IMR-90 (cell line): ENCODE results near the gene KIF5C. TPM values are rescaled to one million over a fixed set of nuclear protein-coding genes. Genes with fewer than 3 reads are reported as not detected.

Experiments
- ATAC-seq: fragments of 200-7000 bp; cut with Tn5 transposase; 2 replicates; pipeline ENCODE4 v1.9.1; 2020; ENCODE audit warnings: low read depth, mild to moderate bottlenecking, moderate library complexity
- BruUV-seq: library from RNA; stranded (reverse); fragments of 400-500 nt; replicated peaks from 2 replicates; lab custom pipeline; 2021; lab: Mats Ljungman, UMichigan
- CTCF ChIA-PET: fragments of 300-600 bp; formaldehyde crosslinking; extraction: SDS; loops from one replicate; lab custom pipeline; 2021; ENCODE audit warnings: antibody characterized with exemption; lab: Yijun Ruan, JAX
- POLR2A ChIA-PET: fragments of 300-600 bp; sonication (Branson Sonifier 250); formaldehyde crosslinking; loops from one replicate; lab custom pipeline; 2022; ENCODE audit warnings: antibody characterized with exemption; ENCODE audit not compliant: unreplicated experiment; lab: Charles Lee
- DNase-seq: peaks from one replicate; pipeline ENCODE4 v3.0.0; 2013
- H2AFZ ChIP-seq: replicated peaks from 2 replicates; pipeline ENCODE3; 2013; ENCODE audit warnings: low read length, mild to moderate bottlenecking; ENCODE audit not compliant: poor library complexity
- H2AK5ac ChIP-seq: 2 replicates; pipeline ENCODE4 v1.6.1; 2013; ENCODE audit warnings: low read depth, low read length, inconsistent platforms
- H2AK9ac ChIP-seq: replicated peaks from 2 replicates; pipeline ENCODE3; 2013; ENCODE audit warnings: mild to moderate bottlenecking, low read depth, low read length, moderate library complexity; ENCODE audit not compliant: poor library complexity
- H2BK120ac ChIP-seq: 2 replicates; pipeline ENCODE4 v1.6.1; 2013; ENCODE audit warnings: low read depth, low read length, inconsistent platforms
- H2BK15ac ChIP-seq: 3 replicates; pipeline ENCODE4 v1.6.1; 2013; ENCODE audit warnings: low read depth, low read length, inconsistent platforms
- H2BK20ac ChIP-seq: 2 replicates; pipeline ENCODE4 v1.6.1; 2013; ENCODE audit warnings: low read depth, mild to moderate bottlenecking, inconsistent platforms, low read length, moderate library complexity
- H2BK5ac ChIP-seq: 2 replicates; pipeline ENCODE4 v1.6.1; 2013; ENCODE audit warnings: mild to moderate bottlenecking, low read depth, low read length, inconsistent platforms; ENCODE audit not compliant: poor library complexity, severe bottlenecking
- H3K14ac ChIP-seq: replicated peaks from 2 replicates; pipeline ENCODE4 v1.6.1; 2013; ENCODE audit warnings: low read depth, low read length, inconsistent platforms
- H3K18ac ChIP-seq: 2 replicates; pipeline ENCODE4 v1.6.1; 2013; ENCODE audit warnings: low read depth, low read length, control low read depth
- H3K23ac ChIP-seq: 2 replicates; pipeline ENCODE4 v1.6.1; 2013; ENCODE audit warnings: low read depth, low read length, inconsistent platforms
- H3K27ac ChIP-seq: 2 replicates; pipeline ENCODE4 v1.5.1; 2013; ENCODE audit warnings: mild to moderate bottlenecking, control low read depth, low read length; ENCODE audit not compliant: insufficient read depth
- H3K27me3 ChIP-seq: 2 replicates; pipeline ENCODE4 v1.6.1; 2013; ENCODE audit warnings: low read length; ENCODE audit not compliant: control insufficient read depth, insufficient read depth
- H3K36me3 ChIP-seq: 2 replicates; pipeline ENCODE4 v1.6.1; 2013; ENCODE audit warnings: low read length, mixed read lengths; ENCODE audit not compliant: control insufficient read depth, insufficient read depth
- H3K4ac ChIP-seq: 2 replicates; pipeline ENCODE4 v1.6.1; 2013; ENCODE audit warnings: low read depth, low read length, inconsistent platforms
- H3K4me1 ChIP-seq: 2 replicates; pipeline ENCODE4 v1.6.1; 2013; ENCODE audit warnings: low read length, mixed read lengths; ENCODE audit not compliant: control insufficient read depth, insufficient read depth
- H3K4me2 ChIP-seq: 2 replicates; pipeline ENCODE4 v1.6.1; 2013; ENCODE audit warnings: low read depth, mild to moderate bottlenecking, control low read depth, low read length, moderate library complexity
- H3K4me3 ChIP-seq: 2 replicates; pipeline ENCODE4 v1.5.1; 2013; ENCODE audit warnings: low read depth, mild to moderate bottlenecking, control low read depth, low read length, moderate library complexity; ENCODE audit not compliant: insufficient read depth
- H3K56ac ChIP-seq: 2 replicates; pipeline ENCODE4 v1.6.1; 2013; ENCODE audit warnings: low read length, inconsistent platforms; ENCODE audit not compliant: insufficient read depth; ENCODE audit errors: extremely low read depth
- H3K79me1 ChIP-seq, 2 experiments: 2 replicates each; pipeline ENCODE4 v1.6.1; 2013; ENCODE audit warnings: low read length in 2 of 2, inconsistent platforms in 1 of 2, low read depth in 1 of 2
- H3K9ac ChIP-seq: 2 replicates; pipeline ENCODE4 v1.6.1; 2013; ENCODE audit warnings: low read depth, low read length, control low read depth
- H3K9me1 ChIP-seq: 2 replicates; pipeline ENCODE4 v1.6.1; 2013; ENCODE audit warnings: low read length, inconsistent platforms; ENCODE audit not compliant: insufficient read depth
- H3K9me3 ChIP-seq: 2 replicates; pipeline ENCODE4 v1.6.1; 2013; ENCODE audit warnings: low read length; ENCODE audit not compliant: control insufficient read depth, insufficient read depth
- H4K20me1 ChIP-seq: 2 replicates; pipeline ENCODE4 v1.6.1; 2013; ENCODE audit warnings: low read length, inconsistent platforms; ENCODE audit not compliant: insufficient read depth
- H4K5ac ChIP-seq: 2 replicates; pipeline ENCODE4 v1.6.1; 2013; ENCODE audit warnings: mild to moderate bottlenecking, low read depth, low read length, control low read depth
- H4K8ac ChIP-seq, 2 experiments: 2 replicates each; pipeline ENCODE4 v1.6.1; 2013; ENCODE audit warnings: low read depth in 2 of 2, low read length in 2 of 2, control low read depth in 1 of 2, inconsistent platforms in 1 of 2
- H4K91ac ChIP-seq: 2 replicates; pipeline ENCODE4 v1.6.1; 2013; ENCODE audit warnings: low read depth, low read length, inconsistent platforms; ENCODE audit not compliant: insufficient read depth
- BHLHE40 ChIP-seq: fragments of 150-350 bp; IDR thresholded peaks from 2 replicates; pipeline ENCODE4 v1.6.1; 2016; ENCODE audit warnings: mild to moderate bottlenecking, low read depth, low read length
- CEBPB ChIP-seq: IDR thresholded peaks from 2 replicates; pipeline ENCODE4 v1.6.1; 2012; ENCODE audit warnings: low read depth, low read length, improper control_type of control experiment
- CTCF ChIP-seq: conservative IDR thresholded peaks from 2 replicates; pipeline ENCODE4 v1.5.1; 2012; ENCODE audit warnings: mild to moderate bottlenecking, low read depth, low read length, improper control_type of control experiment
- MAFK ChIP-seq: IDR thresholded peaks from 2 replicates; pipeline ENCODE4 v1.6.1; 2012; ENCODE audit warnings: low read depth, low read length, improper control_type of control experiment
- RAD21 ChIP-seq: IDR thresholded peaks from 2 replicates; pipeline ENCODE4 v1.6.1; 2012; ENCODE audit warnings: low read length, improper control_type of control experiment
- RFX5 ChIP-seq: IDR thresholded peaks from 2 replicates; pipeline ENCODE4 v1.8.0; 2012; ENCODE audit warnings: low read depth, mild to moderate bottlenecking, low read length, moderate library complexity
- SMC3 ChIP-seq: fragments of 150-350 bp; IDR thresholded peaks from 2 replicates; pipeline ENCODE4 v1.6.1; 2016; ENCODE audit warnings: low read depth, mild to moderate bottlenecking, antibody characterized with exemption, low read length, moderate library complexity
- WGBS, 2 experiments: methylation state at CpG; one replicate each; pipeline versions ENCODE4 v1.1.5 to v1.1.7; 2013; ENCODE audit warnings: missing lambda C conversion rate in 2 of 2; ENCODE audit not compliant: insufficient read length in 1 of 2; ENCODE audit errors: extremely low coverage in 2 of 2; 5-methylcytosine and 5-hydroxymethylcytosine counted together
- dilution Hi-C: fragments of 300-500 bp; cut with HindIII; formaldehyde crosslinking; loops from one replicate; pipeline ENCODE4 v1.14.3; 2018; ENCODE audit warnings: low sequenced_read_pairs; ENCODE audit not compliant: unreplicated experiment
- in situ Hi-C: fragments of 300-500 bp; cut with MboI; formaldehyde crosslinking; loops from 3 replicates; pipeline ENCODE4 v1.14.3; 2019; ENCODE audit warnings: low sequenced_read_pairs, inconsistent platforms, mixed read lengths
- intact Hi-C: fragments of 100-400 bp; cut with micrococcal nuclease; formaldehyde crosslinking; loops from 2 replicates; pipeline ENCODE4 v1.10.0; 2022
- polyA plus RNA-seq, 3 experiments: library from polyadenylated mRNA; depleted of rRNA; stranded (reverse); fragments of >200 nt; gene quantifications; 2 replicates each; pipeline ENCODE4 v1.2.3, GENCODE V29; 2012; ENCODE audit warnings: low replicate concordance in 1 of 3
- total RNA-seq: library from RNA; depleted of rRNA; stranded (reverse); fragments of >200 nt; gene quantifications from 2 replicates; pipeline ENCODE4 v1.2.3, GENCODE V29; 2012

Gene KIF5C
- total and polyA plus RNA-seq, 2 of the 4 experiments (the other 2 are of a cell fraction) = 0.10 to 0.18 TPM

GRCh38 chr2:149017116-149017985 lies 142.3 kb downstream of the KIF5C start:
- BruUV-seq = no TSS peak
- Histone ChIP-seq H3K4me1 (no peaks in the 10 kb centered on the region), H3K4me3 (no peak overlapping the region), H3K79me1 (no peaks in the 10 kb centered on the region), H2AFZ (peak overlapping the region; percentile 78), H3K23ac (no peak overlapping the region), H3K4me2 (no peak overlapping the region), H4K5ac (no peak overlapping the region), H4K91ac (no peak overlapping the region), H3K18ac (no peak overlapping the region), H3K4ac (no peak overlapping the region), H3K36me3 (no peaks in the 10 kb centered on the region), H4K20me1 (no peaks in the 10 kb centered on the region), H4K8ac (no peak overlapping the region), H3K9ac (no peak overlapping the region), H2AK5ac (no peak overlapping the region), H2BK120ac (no peak overlapping the region), H2BK5ac (no peak overlapping the region), H3K56ac (no peak overlapping the region), H3K9me1 (no peaks in the 10 kb centered on the region), H3K27me3 (no peaks in the 10 kb centered on the region; the same call in 1 of the 2 replicates), H3K9me3 (no peaks in the 10 kb centered on the region), H3K14ac (no peak overlapping the region), H3K27ac (no peak overlapping the region), H2BK20ac (no peak overlapping the region), H2BK15ac (no peak overlapping the region), H2AK9ac (no peak overlapping the region)
- dilution Hi-C loops (no loop called here), intact Hi-C loops (loop anchor here (1.0 kb wide), 3 partner anchors 296 to 544 kb away; no protein-coding TSS in a partner anchor), in situ Hi-C loops (loop anchor here (5.0 kb wide), 1 partner anchor 545 kb away; no protein-coding TSS in a partner anchor)
- ChIA-PET CTCF (interaction anchor here (0.6 to 5.3 kb wide), 9 partner anchors 9 to 556 kb away, joined by 3 to 49 read pairs (median 3); no protein-coding TSS in a partner anchor), POLR2A (no interaction called here)
- DNase-seq (peak; percentile 72), ATAC-seq (peak; percentile 80)
- 78% methylated on average over 3 of the region's 14 CpGs; no CpG with 5 or more reads in 1 of the 2 experiments for whole genome bisulfite sequencing, 2 experiments
- TF ChIP-seq CEBPB = no peak
- no peak for TF ChIP-seq MAFK
- no peak for TF ChIP-seq RFX5
- TF ChIP-seq CTCF = peak; percentile 90
- TF ChIP-seq BHLHE40 = no peak
- peak; percentile 95 for TF ChIP-seq SMC3
- peak; percentile 88 for TF ChIP-seq RAD21
